Activated T-cell treated with anti-CD3 and anti-CD28 coated beads for 24 hours (primary cell): ENCODE results near the gene EVA1A.
A peak's percentile ranks its signal among the peaks of the same experiment; 100 is the strongest.

Experiments
- DNase-seq: peaks from one replicate; pipeline ENCODE4 v3.0.0-alpha.2; 2020; ENCODE audit warnings: low read depth

The EVA1A gene

DNA sequence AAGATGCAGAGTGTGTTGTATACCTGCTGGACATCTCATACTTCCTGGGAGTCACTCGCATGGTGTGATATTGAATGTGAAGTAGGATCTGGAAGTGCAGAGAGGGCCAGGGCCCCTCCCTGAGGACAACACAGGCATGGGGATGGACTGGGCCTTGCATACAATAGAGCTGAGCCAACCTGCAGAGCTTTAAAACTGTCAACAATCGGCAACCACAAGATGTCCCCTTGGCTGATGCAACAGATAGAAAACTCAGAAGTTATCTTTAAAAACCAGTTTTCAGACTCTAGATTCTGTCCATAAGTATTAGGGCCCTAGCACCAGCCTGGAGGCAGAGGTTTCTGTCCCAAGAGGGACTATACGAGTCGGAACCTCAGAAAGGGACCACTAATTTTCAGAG is 19.7 kb downstream of the EVA1A start:
- DNase-seq, result no peak

DNA sequence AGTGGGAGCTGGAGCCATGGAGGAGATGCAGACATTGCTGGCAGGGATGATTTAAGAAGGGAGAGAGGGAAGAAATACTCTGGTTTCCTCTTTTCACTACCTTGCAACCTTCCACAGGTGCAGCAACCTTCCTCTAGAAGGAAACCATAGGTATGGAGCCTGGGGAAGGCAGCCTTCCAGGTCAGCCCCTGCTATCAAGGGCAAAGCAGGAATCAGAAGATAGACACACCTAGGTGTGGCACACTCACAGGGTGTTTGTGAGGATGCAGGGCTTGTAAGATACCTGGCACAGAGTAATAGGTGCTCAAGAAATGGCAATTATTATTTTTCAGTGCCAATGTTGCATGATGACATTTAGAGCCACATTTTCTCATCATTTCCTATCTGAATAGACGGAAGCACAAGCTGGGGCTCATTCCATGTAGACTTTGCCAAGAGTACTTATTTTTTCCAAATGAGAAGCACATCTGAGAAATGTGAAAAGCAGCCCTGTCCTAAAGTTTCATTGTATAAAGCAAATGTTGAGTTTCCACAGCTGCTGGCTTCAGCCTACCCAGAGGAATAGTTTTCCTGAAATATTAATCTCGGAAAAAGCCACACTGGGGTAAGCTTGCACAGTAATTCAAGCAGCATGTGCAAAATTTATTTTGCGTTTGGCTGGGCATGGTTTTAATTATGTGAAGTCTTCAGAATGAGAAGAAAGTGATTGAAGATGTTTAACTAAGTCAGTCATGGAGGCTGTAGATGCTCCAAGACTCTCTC is 20.6 kb downstream of the EVA1A start:
- DNase-seq, result no peak

- DNase-seq, result no peak
Measured at GRCh38 chr2:75538521-75539490, 21.9 kb downstream of the EVA1A start.

DNA sequence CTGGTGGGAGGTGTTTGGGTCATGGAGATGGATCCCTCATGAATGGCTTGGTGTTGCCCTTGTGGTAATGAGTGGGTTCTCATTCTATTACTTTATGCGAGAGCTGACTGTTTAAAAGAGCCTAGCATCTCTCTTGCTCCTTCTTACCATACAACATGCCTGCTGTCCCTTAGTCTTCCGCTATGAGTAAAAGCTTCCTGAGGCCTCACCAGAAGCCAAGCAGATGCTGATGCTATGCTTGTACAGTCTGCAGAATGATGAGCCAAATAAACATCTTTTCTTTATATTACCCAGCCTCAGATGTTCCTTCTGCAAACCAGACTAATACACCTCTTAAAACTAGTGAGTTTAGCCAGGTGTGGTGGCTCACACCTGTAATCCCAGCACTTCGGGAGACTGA is 23.1 kb downstream of the EVA1A start:
- no peak for DNase-seq

GRCh38 chr2:75533135-75533534 is 27.6 kb downstream of the EVA1A start:
- DNase-seq, result no peak

DNA sequence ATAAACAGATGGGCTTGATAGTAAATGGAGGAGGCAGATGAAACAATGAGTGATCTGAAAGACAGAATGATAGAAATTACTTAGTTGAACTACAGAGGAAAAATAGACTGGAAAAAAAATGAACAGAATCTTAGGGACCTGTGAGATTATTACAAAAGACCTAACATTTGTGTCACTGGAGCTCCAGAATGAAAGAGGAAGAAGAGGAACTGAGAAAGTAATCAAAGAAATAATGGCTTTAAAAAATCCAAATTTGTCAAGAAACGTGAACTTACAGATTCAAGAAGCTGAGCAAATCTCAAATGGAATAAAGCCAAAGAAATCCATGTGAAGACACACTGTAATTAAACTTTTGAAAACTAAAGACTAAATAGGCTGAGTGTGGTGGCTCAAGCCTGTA is 28.3 kb downstream of the EVA1A start:
- DNase-seq, result no peak

DNA sequence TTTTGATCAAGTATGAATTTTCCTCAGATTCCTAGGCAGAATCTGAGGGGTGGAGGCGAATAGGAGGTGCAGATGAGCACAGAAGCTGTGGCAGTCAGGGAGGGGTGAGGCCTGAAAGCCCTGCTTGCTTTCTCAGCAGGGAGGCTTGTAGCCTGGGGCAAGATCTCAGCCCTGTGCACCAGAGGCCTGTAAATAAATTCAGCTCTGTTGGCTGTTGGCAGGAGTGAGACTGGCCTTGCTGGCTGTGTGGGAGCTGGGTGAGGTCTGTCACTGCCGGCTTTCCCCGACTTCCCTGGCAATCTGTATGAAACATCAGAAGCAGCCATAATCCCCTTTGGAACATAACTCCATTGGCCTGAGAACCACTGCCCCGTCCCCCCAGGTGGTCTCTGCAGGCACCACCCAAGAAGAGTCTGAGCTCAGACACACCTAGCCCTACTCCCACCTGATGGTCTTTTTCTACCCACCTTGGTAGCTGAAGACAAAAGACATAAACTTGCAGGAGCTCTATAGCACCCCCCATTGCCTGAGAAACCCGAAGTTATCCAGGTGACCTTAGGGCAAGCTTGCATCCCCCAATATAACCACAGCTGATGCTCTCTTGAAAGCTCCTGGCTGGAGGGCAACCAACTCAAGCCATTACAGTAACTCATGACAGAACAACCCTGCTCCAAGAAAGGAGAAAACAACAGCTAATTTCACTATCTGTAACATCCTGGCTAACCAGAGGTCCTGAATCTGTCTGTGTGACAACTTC is 32.3 kb downstream of the EVA1A start:
- no peak for DNase-seq

DNA sequence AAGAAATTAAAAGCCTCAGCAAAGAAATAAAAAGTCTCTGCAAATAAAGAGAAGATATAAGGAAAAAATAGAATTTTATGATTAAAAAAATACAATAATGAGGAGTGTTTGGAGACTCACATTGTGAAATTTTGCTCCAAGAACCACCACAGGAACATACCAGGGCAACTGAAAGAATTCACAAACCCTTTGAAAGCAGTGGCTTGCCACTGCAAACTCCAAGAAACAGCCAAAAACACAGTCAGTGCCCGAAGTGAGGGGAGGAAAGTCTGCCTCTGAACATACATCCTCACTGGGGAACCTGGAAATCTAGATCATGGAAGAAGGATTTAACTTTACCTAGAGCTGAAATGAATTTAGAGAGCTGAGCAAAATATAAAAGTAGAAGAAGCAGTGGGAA is 33.1 kb downstream of the EVA1A start:
- DNase-seq, result no peak

- DNase-seq, result no peak
Measured at GRCh38 chr2:75526842-75527241, 33.9 kb downstream of the EVA1A start.

- no peak for DNase-seq
Measured at GRCh38 chr2:75525434-75526310, 35.1 kb downstream of the EVA1A start.

DNA sequence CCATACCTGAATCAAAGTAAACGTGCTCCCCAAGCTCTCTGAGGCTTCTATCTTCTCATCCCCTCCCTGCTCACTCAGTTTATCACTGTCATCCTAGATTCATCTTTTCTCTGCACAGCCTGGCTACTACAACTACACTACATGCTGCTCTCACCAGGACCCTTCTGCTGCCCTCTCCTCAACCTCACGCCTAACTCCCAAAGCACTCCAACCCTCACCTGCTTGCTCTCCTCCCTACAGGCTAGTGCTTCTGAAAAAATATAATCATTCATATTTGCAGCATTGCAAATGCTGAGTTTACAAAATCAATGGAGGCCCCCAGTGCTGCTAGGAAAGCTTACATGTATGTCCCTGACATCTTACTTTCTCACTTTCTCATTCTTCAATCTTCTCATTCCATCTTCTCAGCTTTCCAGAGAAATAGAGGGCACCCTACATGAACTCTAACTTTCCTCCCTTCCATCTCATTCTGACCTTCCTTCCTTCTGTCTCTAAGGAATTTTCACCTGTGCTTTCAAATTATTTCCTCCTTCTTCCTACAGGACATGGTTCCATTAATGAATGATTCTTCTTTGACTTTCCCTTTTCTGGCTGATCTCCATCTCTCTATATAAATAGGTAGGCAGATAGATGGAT is 36.3 kb downstream of the EVA1A start:
- DNase-seq, result no peak

DNA sequence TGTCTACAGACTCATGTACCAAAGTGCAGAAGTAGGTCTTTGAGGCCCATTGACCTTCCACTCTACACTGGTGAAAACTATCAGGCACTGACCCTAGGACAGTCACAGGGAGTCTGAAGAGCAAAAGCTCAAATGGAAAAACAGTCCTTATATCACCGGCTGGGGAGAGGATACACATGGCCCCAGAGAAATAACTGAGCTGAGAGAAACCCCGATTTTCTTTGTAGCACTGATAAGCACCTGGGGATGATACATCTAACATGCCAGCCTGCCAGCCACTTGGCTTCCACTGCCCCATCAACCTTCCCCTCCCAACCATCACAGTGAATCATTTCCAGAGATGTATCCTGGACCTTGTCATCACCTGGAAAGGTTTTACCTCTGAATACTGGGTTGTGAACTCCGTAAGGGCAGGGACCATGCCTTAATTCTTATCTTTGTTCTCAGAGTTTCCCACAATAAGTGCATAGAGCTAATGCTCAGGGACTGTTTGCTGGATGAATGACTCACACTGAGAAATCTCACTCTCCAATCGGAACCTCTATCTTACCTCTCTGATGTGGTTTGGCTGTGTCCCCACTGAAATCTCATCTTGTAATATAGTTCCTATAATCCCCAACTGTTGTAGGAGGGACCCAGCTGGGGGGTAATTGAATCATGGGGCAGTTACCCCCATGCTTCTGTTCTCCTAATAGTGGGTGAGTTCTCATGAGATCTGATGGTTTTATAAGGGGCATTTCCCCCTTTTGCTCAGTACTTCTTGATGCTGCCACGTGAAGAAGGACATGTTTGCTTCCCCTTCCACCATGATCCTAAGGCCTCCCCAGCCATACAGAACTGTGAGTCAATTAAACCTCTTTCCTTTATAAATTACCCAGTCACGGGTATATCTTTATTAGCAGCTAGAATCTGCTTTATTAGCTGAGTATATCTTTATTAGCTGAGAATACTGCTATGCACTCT is 37.1 kb downstream of the EVA1A start:
- DNase-seq, result peak; percentile 4

GRCh38 chr2:75522543-75523312 is 38.0 kb downstream of the EVA1A start:
- DNase-seq, result no peak

DNA sequence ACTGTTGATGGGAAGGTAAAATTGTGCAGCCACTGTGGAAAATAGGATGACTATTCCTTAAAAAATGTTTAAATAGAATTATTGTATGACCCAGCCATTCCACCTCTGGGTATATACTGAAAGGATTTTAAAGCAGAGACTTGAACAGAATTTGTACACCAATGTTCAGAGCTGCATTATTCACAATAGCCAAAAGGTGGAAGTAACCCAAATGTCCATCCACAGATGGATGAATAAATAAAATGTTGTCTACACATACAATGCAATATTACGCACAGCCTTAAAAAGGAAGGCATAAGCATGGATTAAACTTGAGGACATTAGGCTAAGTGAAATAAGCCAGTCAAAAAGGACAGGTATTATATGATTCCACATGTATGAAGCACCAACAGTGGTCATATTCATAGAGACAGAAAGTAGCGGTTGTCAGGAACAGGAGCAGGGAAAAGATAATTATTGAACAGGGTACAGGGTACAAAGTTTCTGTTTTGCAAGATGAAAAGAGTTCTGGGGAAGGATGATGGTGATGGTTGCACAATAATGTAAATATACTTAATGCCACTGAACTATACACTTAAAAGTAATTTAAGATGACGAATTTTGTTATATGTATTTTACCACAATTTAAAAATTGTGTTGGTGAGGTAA is 39.4 kb downstream of the EVA1A start:
- DNase-seq, result no peak

DNA sequence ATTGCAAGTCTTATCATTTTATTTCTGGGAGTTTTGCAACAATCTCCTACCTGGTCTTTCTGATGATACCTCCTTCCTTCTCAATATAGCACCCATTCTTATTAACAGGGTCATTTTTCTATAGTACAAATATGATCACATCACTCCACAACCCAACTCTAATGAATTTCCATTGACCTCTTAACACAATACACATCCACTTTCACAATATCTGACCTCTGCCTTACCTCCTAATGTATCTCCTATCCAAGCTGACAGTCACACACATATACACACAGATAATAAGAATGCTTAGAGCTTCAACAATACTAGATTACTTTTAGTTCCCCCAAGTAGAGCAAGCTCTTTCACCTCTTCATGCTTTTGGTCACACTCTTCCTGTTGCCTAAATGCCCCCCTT is 40.9 kb downstream of the EVA1A start:
- DNase-seq, result no peak

DNA sequence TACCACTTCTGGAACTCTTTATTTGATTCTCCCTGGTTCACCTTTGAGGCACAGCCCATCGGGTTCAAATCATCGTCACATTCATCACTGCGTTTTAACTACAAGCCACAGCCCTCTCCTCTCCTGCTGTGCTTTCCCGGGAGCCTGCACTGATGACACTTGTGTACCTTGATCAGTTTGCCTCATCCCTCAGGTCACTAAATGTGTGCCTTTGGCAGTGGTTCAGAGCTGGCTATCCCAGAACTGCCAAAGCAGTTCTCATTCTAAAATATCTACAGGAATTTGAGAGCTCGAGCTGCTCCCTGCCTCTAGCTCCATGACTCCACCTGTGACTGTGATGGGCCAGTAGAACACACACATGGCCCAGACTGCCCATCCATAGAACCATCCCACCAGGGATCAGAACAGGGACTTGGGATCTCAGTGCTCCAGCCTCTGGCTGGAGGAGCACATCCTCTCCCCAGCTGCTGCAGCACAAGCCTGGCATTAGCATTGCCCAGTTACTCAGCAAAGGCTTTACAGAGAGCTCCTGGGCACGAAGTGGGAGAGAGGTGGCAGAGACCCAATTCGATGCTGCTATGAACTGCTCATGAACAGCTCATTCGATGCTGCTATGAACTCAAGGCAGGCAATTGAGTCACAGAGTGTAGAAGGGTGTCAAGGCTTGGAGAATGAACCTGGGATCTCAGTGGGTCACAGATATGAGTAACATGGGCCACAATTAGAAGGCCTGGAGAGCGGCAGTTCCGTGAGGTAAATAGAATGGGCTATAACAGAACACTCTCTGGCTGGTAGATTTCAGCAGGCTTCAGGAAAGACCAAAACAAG is 41.9 kb downstream of the EVA1A start:
- no peak for DNase-seq

DNA sequence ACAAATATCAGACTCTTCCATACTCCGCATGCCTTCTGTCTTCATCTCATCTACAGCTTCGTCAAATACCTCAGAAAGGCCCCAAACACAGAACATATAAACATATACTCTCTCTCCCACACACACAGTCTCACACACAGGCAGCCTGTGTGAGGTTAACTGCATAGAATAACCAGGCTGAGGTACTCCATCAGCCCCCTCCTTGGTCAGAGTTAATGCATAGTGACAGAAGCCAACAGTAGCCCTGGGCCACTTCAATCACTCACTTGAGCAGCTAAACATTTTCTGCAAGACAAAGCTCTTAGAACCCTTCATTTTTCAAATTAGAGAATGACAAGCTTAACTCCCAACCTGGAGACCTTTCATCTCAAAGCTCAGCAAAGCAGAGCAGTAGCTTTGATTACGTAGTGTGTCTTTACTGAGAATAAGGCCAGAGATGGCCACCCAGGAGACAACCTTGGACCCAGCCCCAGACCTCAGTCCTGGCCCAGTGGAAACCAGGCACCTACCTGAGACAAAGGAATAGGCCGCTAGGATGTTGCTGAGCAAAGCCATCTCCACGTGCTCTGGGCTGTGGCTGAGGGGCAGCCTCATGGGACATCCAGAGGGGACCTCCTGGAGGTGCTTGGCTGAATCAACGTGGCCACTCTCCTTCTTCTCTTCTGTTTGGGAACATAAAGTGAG is 43.0 kb downstream of the EVA1A start:
- DNase-seq, result no peak
